Activated CD8-positive, alpha-beta T cell treated with anti-CD3 and anti-CD28 coated beads for 36 hours (primary cell): ENCODE measurements around the gene LY6G5B. TPM values are rescaled to one million over a fixed set of nuclear protein-coding genes. Genes with fewer than 3 reads are reported as not detected.
A peak's percentile ranks its signal among the peaks of the same experiment; 100 is the strongest.

ENCODE experiments used
- ATAC-seq: fragments of 200-7000 bp; cut with Tn5 transposase; one replicate; pipeline ENCODE4 v1.10.0; 2021; ENCODE audit warnings: mild to moderate bottlenecking, moderate library complexity
- CTCF ChIA-PET: fragments of 350-600 bp; sonication (Branson Sonifier 250); formaldehyde crosslinking; loops from one replicate; lab custom pipeline; 2021; ENCODE audit warnings: antibody characterized with exemption; lab: Charles Lee
- POLR2A ChIA-PET: fragments of 350-600 bp; sonication (Branson Sonifier 250); formaldehyde crosslinking; loops from one replicate; lab custom pipeline; 2021; ENCODE audit warnings: antibody characterized with exemption; lab: Charles Lee
- DNase-seq: peaks from one replicate; pipeline ENCODE4 v3.0.0-alpha.2; 2020
- H3K27ac Mint-ChIP-seq: one replicate; pipeline ENCODE4 v1.8.0; 2021; ENCODE audit warnings: mild to moderate bottlenecking, mixed read lengths
- H3K27me3 Mint-ChIP-seq: one replicate; pipeline ENCODE4 v1.8.0; 2021; ENCODE audit warnings: mixed read lengths
- H3K36me3 Mint-ChIP-seq: one replicate; pipeline ENCODE4 v1.8.0; 2021; ENCODE audit warnings: low read depth, mixed read lengths
- H3K4me1 Mint-ChIP-seq: one replicate; pipeline ENCODE4 v1.8.0; 2021; ENCODE audit warnings: low read depth, mixed read lengths
- H3K4me3 Mint-ChIP-seq: one replicate; pipeline ENCODE4 v1.8.0; 2021; ENCODE audit warnings: mild to moderate bottlenecking, moderate library complexity, mixed read lengths
- H3K9me3 Mint-ChIP-seq: one replicate; pipeline ENCODE4 v1.8.0; 2021; ENCODE audit warnings: mixed read lengths
- CTCF ChIP-seq: fragments of 200-600 bp; IDR thresholded peaks from one replicate; pipeline ENCODE4 v1.8.0; 2022; ENCODE audit warnings: antibody characterized with exemption, mild to moderate bottlenecking
- intact Hi-C: fragments of 100-400 bp; cut with micrococcal nuclease; formaldehyde crosslinking; loops from one replicate; pipeline ENCODE4 v1.10.0; 2022
- total RNA-seq, 2 experiments: library from RNA; stranded (reverse); gene quantifications; one replicate each; pipeline ENCODE4 v1.2.3, GENCODE V29; 2021

The LY6G5B gene
- total RNA-seq, 2 experiments from 2014 or later, result 14.7 to 16.1 TPM

DNA sequence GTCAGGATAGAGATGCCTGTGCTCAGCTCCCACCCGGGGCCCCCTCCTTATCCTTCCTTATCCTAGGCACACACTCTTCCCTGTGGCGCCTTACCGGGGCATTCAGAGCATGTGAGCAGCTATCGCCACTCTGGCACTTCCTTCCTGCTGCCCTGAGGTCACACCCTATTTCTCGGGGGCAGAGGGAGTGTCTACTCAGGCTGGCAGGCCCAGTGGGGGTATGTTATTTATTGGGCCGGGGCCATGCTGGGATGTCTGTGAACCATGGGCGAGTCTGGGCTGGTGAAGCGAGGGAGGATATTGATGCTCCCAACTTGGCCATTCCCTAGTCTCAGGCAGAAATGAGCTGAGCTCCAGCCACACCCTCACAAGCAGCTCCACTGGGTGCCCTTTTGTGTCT, 41.5 kb downstream of the LY6G5B start:
- Mint-ChIP-seq H3K36me3 (no peaks in the 10 kb centered on the region), H3K4me3 (no peak overlapping the region), H3K27me3 (no peaks in the 10 kb centered on the region), H3K9me3 (no peaks in the 10 kb centered on the region), H3K4me1 (peaks cover 14% of the 10 kb centered on the region), H3K27ac (no peak overlapping the region)
- POLR2A ChIA-PET, result interaction anchor here (0.6 kb wide), 1 partner anchor 20 kb away, joined by 3 read pairs; no protein-coding TSS in a partner anchor
- CTCF ChIA-PET, result interaction anchor here (0.6 to 2.0 kb wide), 5 partner anchors 12 to 102 kb away, joined by 3 to 5 read pairs (median 3); partner anchors contain the start of gene MPIG6B
- DNase-seq (no peak), ATAC-seq (peak; percentile 39)
- intact Hi-C loops, result no loop called here
- no peak for TF ChIP-seq CTCF

- Mint-ChIP-seq H3K27ac (no peak overlapping the region), H3K9me3 (no peaks in the 10 kb centered on the region), H3K36me3 (no peaks in the 10 kb centered on the region), H3K4me3 (no peak overlapping the region), H3K4me1 (peaks cover 14% of the 10 kb centered on the region), H3K27me3 (no peaks in the 10 kb centered on the region)
- POLR2A ChIA-PET, result interaction anchor here (1.6 kb wide), 1 partner anchor 9 kb away, joined by 5 read pairs; the partner anchor contains the start of gene ABHD16A
- intact Hi-C loops, result no loop called here
- no peak for TF ChIP-seq CTCF
- ATAC-seq (peak; percentile 51), DNase-seq (no peak)
- CTCF ChIA-PET, result interaction anchor here (1.4 to 2.0 kb wide), 2 partner anchors 11 to 95 kb away, joined by 3 to 5 read pairs; partner anchors contain the start of genes LSM2 and MPIG6B
Observed at GRCh38 chr6:31712296-31712695, 42.5 kb downstream of the LY6G5B start.

GRCh38 chr6:31713465-31713864, 43.7 kb downstream of the LY6G5B start:
- CTCF ChIA-PET, result interaction anchor here (0.8 to 2.7 kb wide), 6 partner anchors 16 to 94 kb away, joined by 3 to 11 read pairs (median 4); partner anchors contain the start of genes CLIC1, DDAH2 and LSM2
- Mint-ChIP-seq H3K4me3 (no peak overlapping the region), H3K36me3 (no peaks in the 10 kb centered on the region), H3K27ac (no peak overlapping the region), H3K27me3 (no peaks in the 10 kb centered on the region), H3K4me1 (peaks cover 14% of the 10 kb centered on the region), H3K9me3 (no peaks in the 10 kb centered on the region)
- intact Hi-C loops, result no loop called here
- DNase-seq (no peak), ATAC-seq (no peak)
- no peak for TF ChIP-seq CTCF
- POLR2A ChIA-PET, result interaction anchor here (1.2 to 2.8 kb wide), 3 partner anchors 10 to 16 kb away, joined by 5 to 11 read pairs (median 5); partner anchors contain the start of genes ABHD16A and DDAH2

DNA sequence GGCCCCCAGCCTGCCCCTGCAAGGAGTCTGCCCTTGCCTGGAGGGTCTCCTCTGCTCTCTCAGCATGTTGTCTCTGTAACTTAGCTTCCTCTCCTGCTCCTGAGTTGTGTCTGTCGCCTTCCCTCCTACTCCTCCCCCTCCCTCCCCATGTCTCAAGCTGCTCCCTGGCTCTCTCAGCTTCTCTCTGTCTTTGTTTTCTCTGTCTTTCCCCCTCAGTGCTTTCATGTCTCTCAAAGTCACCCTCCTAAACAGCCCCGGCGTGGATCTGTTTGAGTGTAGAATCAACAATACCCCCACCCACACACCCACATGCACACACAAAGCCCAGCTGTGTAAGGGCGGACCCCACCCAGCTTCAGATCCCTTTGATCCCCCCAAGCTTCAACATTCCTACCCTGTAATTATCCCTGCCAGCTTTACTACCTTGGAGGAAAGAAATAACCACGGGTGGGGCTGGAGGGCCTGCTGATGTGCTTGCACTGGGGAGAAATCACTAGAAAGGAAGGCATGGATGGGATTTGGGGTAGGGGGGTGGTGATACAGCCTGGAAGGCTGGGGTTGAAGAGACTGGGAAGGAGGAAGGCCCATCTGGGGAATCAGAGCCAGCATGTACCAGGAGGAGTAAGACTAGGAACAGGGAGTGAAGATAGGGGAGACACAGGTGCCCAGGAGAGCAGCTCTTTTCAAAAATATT, 44.4 kb downstream of the LY6G5B start:
- Mint-ChIP-seq H3K9me3 (no peaks in the 10 kb centered on the region), H3K27me3 (no peaks in the 10 kb centered on the region), H3K4me1 (peaks cover 14% of the 10 kb centered on the region), H3K4me3 (no peak overlapping the region), H3K27ac (no peak overlapping the region), H3K36me3 (no peaks in the 10 kb centered on the region)
- intact Hi-C loops, result no loop called here
- ATAC-seq, result no peak
- DNase-seq, result no peak
- CTCF ChIA-PET, result interaction anchor here (0.8 to 2.7 kb wide), 8 partner anchors 16 to 93 kb away, joined by 3 to 11 read pairs (median 4); partner anchors contain the start of genes CLIC1, DDAH2 and LSM2
- POLR2A ChIA-PET, result interaction anchor here (0.9 to 2.8 kb wide), 4 partner anchors 10 to 19 kb away, joined by 3 to 11 read pairs (median 4); partner anchors contain the start of genes ABHD16A and DDAH2
- TF ChIP-seq CTCF, result no peak
